Adrenal gland (tissue), 5 donors: ENCODE measurements around the gene TENT5C.

Experiments
- CTCF ChIP-seq, 6 experiments: fragments of 450-650 bp in 4 of 6; fragments of 200-600 bp in 2 of 6; sonication (generic) in 1 of 6; IDR thresholded peaks; 1 replicate in 5 of 6; 2 replicates in 1 of 6; pipeline versions ENCODE4 v1.5.1 to v1.8.0; 2016 to 2021; ENCODE audit warnings: antibody characterized with exemption in 6 of 6, mild to moderate bottlenecking in 2 of 6, moderate library complexity in 1 of 6
- POLR2A ChIP-seq, 2 donors: fragments of 450-650 bp; IDR thresholded peaks; one replicate each; pipeline ENCODE4 v1.6.1; 2017; ENCODE audit warnings: antibody characterized with exemption in 2 of 2, mild to moderate bottlenecking in 2 of 2, moderate library complexity in 1 of 2
- donor health status: DM: no; HTN: no; CAD: no.

DNA sequence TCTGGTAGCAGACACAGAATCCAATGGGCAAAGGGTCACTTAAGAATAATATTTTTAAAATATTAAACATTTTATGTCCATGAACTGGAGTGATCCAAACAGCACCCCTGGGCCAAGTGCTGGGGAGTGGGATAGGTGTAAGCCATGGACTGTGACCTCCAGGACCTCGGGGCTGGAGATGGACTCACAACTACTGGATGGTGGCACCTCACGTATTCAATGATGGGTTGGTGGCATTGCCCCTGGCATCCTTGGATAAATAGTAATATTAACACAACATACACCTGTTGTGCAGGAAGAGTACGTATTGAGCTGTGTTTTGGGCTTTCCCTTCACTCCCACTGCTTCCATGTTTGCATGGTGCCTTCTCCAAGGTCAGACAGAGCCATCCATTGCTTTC lies 39.3 kb upstream of the TENT5C start:
- no peak for TF ChIP-seq CTCF (IDR thresholded peaks at IDR 0.05)
- no peak for TF ChIP-seq POLR2A (IDR thresholded peaks at IDR 0.05)
